22Rv1 (cell line): ENCODE data around the gene PUS7L.

ENCODE experiments used
- ZFX ChIP-seq: fragments of 450-650 bp; IDR thresholded peaks from 2 replicates; pipeline ENCODE4 v1.6.1; 2017; ENCODE audit warnings: antibody characterized with exemption, borderline replicate concordance
- TF ChIP-seq, protein P1 (sequence below): fragments of 450-650 bp; IDR thresholded peaks from 2 replicates; pipeline ENCODE4 v1.5.1; 2017; ENCODE audit warnings: mild to moderate bottlenecking

- TF ChIP-seq, protein P1, sequence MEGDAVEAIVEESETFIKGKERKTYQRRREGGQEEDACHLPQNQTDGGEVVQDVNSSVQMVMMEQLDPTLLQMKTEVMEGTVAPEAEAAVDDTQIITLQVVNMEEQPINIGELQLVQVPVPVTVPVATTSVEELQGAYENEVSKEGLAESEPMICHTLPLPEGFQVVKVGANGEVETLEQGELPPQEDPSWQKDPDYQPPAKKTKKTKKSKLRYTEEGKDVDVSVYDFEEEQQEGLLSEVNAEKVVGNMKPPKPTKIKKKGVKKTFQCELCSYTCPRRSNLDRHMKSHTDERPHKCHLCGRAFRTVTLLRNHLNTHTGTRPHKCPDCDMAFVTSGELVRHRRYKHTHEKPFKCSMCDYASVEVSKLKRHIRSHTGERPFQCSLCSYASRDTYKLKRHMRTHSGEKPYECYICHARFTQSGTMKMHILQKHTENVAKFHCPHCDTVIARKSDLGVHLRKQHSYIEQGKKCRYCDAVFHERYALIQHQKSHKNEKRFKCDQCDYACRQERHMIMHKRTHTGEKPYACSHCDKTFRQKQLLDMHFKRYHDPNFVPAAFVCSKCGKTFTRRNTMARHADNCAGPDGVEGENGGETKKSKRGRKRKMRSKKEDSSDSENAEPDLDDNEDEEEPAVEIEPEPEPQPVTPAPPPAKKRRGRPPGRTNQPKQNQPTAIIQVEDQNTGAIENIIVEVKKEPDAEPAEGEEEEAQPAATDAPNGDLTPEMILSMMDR = no peak
- TF ChIP-seq ZFX = no peak
Measured at GRCh38 chr12:43723134-43723533, 35.5 kb downstream of the PUS7L start.
